DMS 273 treated with DMSO at 0.1 percent for 48 hours (cell line): ENCODE data around the gene PEAK3.

Experiments used
- DNase-seq: peaks from one replicate; lab custom pipeline; 2025; lab: John Stamatoyannopoulos, UW

The PEAK3 gene

GRCh38 chr19:2249880-2250765 lies 31.9 kb downstream of the PEAK3 start:
- no peak for DNase-seq

GRCh38 chr19:2249010-2249866 lies 32.7 kb downstream of the PEAK3 start, which contains the start of gene AMH:
Gene AMH (plus strand): TSS chr19:2249323. CDS start chr19:2249333, 10 bp downstream.
- DNase-seq, result no peak

- no peak for DNase-seq
Observed at GRCh38 chr19:2248136-2249009, 33.6 kb downstream of the PEAK3 start.

DNA sequence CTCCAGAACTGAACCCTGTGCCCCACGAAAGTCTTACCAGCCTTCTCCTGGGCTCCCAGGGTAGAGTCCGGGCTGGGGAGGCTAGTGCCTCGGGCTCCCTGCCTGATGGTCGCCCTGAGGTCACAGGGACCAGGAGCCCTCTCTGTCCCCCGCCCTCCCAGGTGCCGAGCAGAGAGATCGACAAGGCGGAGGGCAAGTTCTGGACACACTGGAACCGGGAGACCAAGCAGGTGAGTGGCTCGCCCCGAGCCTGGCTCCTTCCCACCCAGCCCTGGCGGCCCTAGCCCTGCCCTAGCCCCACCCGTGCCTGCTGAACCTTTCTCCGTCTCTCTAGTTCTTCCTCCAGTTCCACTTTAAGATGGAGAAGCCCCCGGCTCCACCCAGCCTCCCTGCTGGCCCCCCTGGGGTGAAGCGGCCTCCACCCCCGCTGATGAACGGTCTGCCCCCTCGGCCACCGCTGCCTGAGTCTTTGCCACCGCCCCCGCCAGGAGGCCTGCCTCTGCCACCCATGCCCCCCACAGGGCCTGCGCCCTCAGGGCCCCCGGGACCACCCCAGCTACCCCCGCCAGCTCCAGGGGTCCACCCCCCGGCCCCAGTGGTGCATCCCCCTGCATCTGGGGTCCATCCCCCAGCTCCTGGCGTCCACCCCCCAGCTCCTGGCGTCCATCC lies 34.4 kb downstream of the PEAK3 start:
- no peak for DNase-seq

DNA sequence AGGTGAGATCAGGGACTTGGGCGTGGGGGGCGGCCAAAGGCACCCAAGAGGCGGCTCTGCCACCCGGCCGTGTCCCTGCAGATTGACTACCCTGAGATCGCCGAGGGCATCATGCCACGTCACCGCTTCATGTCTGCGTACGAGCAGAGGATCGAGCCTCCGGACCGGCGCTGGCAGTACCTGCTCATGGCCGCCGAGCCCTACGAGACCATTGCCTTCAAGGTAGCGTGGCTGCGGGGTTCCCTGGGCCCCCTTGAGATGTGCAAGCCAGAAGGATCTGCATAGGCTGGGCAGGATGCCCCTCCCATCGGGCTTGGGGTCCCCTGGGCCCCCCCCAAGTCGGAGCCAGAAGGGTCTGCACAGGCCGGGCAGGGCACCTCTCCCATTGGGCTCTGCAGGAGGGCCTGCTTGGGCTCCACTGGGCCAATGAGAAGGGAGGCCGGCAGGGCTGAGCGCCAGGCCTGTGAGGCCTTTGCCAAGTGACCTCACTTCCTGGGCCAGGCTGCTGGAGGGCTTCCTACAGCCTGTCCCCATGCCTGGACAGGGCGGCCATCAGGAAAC lies 35.1 kb downstream of the PEAK3 start:
- no peak for DNase-seq

DNA sequence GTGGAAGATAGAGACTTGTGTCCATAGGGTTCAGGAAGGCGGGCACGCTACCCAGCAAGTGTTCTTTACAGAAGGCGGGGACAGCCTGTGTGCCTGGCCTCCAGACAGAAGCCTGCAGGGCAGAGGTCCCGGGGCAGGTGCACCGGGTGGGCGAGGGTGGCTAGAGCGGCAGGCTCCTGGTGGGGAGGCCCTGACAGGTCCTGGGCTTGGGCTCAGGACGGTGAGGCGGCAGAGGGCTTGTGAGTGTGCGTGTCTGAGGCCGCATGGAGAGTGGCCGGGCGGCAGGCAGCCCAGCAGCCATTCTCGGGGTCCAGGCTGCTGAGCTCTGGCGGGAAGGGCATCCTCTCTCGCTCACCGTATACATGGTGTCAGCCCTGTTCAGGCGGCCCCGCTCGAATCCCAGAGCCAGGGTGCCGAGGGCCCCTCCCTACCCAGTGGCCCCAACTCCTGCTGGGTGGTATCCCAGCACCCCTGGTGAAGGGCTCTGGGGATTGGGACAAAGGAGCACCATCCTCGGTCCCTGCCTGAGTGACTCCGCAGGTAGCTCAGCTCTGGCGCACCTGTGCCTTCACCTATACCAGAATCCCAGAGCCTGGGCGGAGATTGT lies 35.9 kb downstream of the PEAK3 start:
- DNase-seq, result no peak

- DNase-seq, result no peak
Observed at GRCh38 chr19:2245273-2245672, 36.7 kb downstream of the PEAK3 start.

- DNase-seq, result no peak
Observed at GRCh38 chr19:2244486-2244885, 37.5 kb downstream of the PEAK3 start.

- no peak for DNase-seq
Observed at GRCh38 chr19:2244125-2244411, 37.9 kb downstream of the PEAK3 start.

GRCh38 chr19:2243274-2244124 lies 38.5 kb downstream of the PEAK3 start:
- DNase-seq, result no peak

DNA sequence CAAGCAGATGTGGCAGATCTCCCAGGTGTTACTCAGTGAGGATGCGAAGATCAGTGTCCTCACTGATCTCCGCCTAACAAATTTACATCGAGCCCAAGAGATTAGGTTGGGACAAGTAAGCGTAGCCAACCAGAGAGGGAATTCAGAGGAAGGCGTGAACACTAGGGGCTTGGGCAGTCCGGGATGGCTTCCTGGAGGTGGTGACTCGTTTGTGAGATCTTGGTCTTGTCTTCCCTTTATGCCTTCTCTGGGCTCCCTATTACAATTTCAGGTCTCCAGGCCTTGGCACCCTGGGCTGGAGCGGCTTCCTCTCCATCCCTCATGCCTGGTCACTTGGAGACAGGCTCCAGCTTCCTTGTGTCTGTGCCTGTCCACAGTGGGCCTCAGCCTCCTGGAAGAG lies 39.2 kb downstream of the PEAK3 start:
- no peak for DNase-seq

GRCh38 chr19:2242092-2242537 lies 39.9 kb downstream of the PEAK3 start:
- DNase-seq, result no peak

DNA sequence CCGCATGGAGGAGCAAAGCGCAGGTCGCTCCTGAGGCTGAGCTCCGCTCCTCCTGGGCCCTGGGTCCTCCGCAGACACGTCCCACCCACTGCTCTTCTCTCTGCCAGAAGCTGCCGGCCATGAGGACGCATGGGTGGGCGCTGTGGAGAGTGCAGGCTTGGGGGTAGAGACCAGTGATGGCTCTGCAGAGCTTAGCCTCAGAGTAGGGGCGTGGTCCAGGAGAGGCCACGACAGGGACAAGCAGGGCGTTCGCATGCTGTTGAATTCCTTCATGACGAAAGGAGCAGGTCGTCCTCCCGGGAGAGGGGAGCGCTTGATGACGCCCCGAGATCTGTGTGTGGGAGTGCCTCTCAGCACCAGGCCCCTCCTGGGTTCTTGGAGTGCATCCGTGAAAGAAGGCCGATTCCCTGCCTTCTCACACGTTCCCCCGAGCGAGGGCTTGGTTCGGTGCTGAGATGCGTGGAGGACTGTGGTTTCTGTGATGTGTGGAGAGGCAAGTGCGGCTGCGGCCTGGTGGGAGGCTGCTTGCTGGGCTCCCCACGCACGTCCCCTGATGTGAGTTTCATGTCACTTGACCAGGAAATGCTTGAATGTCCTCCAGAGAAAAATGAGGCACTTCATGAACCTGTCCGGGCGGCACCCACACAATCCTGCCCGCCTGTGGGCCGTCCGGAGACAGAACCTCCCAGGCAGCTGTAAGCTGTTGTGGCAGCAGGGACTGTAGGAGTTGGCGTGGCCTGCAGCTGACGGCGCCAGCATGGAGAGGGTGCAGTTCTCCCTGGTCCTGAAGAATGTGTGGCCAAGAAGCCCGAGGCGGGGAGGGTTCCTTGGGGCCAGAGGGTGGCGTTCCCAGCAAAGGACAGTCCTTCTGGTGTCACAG lies 40.9 kb downstream of the PEAK3 start:
- DNase-seq, result no peak

DNA sequence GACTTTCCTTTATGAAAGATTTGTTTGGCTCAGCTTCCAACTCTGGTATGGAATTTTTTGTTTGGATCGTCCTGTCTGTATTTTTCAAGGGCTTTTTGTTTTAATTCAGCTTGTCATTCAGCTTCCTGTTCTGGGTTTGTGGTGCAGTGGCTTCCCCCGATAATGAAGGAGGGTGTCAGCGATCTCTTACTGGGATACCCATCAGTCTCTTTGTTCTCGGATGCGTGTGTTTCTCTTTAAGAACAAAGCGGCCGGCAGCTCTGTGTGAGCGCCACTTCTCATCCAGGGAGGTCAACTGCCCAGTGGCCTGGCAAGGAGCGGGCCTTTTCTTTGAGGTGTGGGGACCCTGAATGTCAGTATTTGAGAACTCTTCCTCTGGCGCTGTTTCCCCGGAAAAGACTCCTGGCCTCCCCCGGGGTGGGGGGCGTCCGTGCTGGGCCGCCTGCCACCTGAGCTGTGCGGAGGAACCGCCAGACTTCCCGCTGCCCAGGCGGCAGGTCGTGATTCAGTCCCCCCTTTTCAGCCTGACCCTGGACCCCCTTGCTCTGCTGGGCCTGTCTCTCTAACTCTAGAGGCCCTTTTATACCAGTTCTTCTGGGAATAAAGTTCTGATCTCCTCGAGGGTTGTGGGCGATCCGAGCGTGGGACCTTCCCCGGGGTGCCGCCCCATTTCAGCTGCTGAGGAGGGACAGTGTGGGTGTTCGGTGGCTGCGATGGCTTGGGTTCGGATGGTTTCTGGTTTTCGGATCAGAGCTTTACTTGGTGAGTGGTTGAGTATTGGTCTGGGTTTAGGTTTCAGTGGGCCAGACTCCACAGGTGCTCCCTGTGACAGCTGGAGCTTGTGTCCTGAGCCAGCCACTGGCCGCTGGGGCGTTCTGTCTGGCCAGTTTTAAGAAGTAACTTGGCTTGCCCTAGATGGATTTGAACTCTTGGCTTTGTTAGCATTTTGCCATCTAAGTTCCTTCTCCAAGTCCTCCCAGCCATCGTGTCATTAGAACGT lies 41.9 kb downstream of the PEAK3 start:
- no peak for DNase-seq

DNA sequence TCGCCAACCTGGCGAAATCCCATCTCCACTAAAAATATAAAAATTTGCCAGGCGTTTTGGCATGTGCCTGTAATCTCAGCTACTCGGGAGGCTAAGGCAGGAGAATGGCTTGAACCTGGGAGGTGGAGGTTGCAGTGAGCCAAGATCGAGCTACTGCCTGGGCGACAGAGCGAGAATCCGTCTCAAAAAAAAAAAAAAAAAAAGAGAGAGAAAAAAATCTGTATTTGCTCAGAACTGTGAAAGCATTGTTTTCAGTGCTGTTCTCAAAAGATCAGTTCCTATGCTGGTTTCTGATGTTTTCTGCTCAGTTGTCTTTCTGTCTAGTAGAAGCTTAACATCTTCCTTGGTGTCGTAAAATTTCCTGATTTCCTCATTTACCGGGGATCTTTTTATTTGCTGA lies 42.8 kb downstream of the PEAK3 start:
- DNase-seq, result no peak

DNA sequence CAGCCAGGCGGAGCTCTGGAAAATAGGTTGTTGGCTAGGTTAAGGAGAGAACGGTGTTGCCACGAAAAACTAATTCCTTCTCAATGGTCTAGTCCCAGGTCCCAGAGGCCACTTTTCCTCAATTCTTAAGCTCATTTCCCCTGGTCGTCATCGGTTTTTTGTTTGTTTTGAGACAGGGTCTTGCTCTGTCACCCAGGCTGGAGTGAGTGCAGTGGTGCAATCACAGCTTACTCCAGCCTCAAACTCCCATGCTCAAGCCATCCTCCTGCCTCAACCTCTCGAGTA lies 44.2 kb downstream of the PEAK3 start:
- no peak for DNase-seq

DNA sequence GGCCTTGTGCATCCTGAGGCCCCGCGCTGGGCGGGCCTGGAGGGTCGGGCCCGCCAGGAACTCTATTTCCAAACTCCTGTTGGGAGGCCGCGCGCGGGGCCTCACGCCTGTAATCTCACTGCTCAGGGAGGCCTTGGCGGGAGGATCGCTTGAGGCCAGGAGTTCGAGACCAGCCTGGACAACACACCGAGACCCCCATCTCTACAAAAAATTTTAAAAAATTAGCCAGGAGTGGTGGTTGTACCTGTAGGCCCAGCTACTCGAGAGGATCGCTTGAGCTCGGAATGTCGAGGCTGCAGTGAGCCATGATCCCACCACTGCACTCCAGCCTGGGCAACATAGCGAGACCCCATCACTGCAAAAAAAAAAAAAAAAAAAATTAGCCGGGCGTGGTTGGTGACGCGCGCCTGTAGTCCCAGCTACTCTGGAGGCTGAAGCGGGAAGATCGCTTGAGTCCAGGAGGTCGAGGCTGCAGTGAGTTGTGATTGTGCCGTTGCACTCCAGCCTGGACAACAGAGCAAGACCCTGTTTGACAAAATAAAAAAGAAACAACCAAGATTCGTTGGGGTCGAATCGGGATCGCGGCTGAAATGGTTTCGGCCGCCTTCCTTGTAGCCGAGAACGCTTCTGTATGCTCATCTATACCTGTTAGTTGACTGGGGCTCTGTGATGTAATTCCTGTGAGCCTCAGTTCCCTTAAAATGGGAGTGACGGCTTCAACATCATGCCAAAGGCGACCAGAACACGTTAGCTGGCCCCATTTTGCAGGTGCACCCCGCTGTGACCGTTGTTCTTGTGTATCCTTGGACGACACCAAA lies 44.7 kb downstream of the PEAK3 start:
- no peak for DNase-seq
